Stimulated activated naive CD8-positive, alpha-beta T cell treated with anti-CD3 and anti-CD28 coated beads, Interleukin-15, Interleukin-2, amounts not matched to agents 100 U/mL and 50 U/mL, for 24 hours (primary cell): Measurements from ENCODE around the gene ISM1.
A peak's percentile ranks its signal among the peaks of the same experiment; 100 is the strongest.
"Not testable (repeated sequence)": the region's sequence is repeated elsewhere in the genome, so short reads cannot be mapped to it uniquely, and the experiment has no call there.

Experiments
- ATAC-seq: fragments of 150-1000 bp; cut with Tn5 transposase; one replicate; pipeline ENCODE4 v1.10.0; 2021
- DNase-seq: peaks from one replicate; pipeline ENCODE4 v3.0.0; 2021

Gene ISM1

GRCh38 chr20:13221673-13222318 is 722 bp downstream of the ISM1 start:
- ATAC-seq: peak; percentile 77
- DNase-seq: peak; percentile 67

GRCh38 chr20:13222319-13222716 is 1.2 kb downstream of the ISM1 start:
- DNase-seq (no peak), ATAC-seq (no peak)

- DNase-seq (no peak), ATAC-seq (no peak)
These were observed 2.9 kb downstream of the ISM1 start for GRCh38 chr20:13223736-13224520.

- ATAC-seq: no peak
These were observed 5.3 kb downstream of the ISM1 start for GRCh38 chr20:13226367-13226766.

GRCh38 chr20:13228771-13229170 is 7.7 kb downstream of the ISM1 start:
- DNase-seq (no peak), ATAC-seq (peak; percentile 12)

More at GRCh38 chr20:13226367-13226766, 5.3 kb downstream of the ISM1 start:
- DNase-seq: no peak

GRCh38 chr20:13229538-13229937 is 8.5 kb downstream of the ISM1 start:
- peak; percentile 69 for ATAC-seq
- no peak for DNase-seq

GRCh38 chr20:13231031-13231752 is 10.1 kb downstream of the ISM1 start:
- ATAC-seq: peak; percentile 82
- peak; percentile 43 for DNase-seq

GRCh38 chr20:13232999-13233398 is 11.9 kb downstream of the ISM1 start:
- DNase-seq: no peak
- ATAC-seq: no peak

- ATAC-seq (no peak), DNase-seq (no peak)
These were observed 13.9 kb downstream of the ISM1 start for GRCh38 chr20:13234961-13235360.

- DNase-seq, ATAC-seq: not testable (repeated sequence)
These were observed 15.3 kb downstream of the ISM1 start for GRCh38 chr20:13236360-13236759.

GRCh38 chr20:13236990-13237720 is 16.1 kb downstream of the ISM1 start:
- no peak for ATAC-seq
- DNase-seq: no peak

GRCh38 chr20:13238001-13238653 is 17.1 kb downstream of the ISM1 start:
- ATAC-seq (no peak), DNase-seq (no peak)

- ATAC-seq (no peak), DNase-seq (no peak)
These were observed 22.8 kb downstream of the ISM1 start for GRCh38 chr20:13243826-13244376.

GRCh38 chr20:13245250-13245723 is 24.2 kb downstream of the ISM1 start:
- no peak for ATAC-seq
- DNase-seq: no peak

- ATAC-seq (no peak), DNase-seq (no peak)
These were observed 28.2 kb downstream of the ISM1 start for GRCh38 chr20:13249118-13249797.

- ATAC-seq: no peak
- no peak for DNase-seq
These were observed 28.7 kb downstream of the ISM1 start for GRCh38 chr20:13249798-13250170.

- DNase-seq: no peak
- no peak for ATAC-seq
These were observed 29.2 kb downstream of the ISM1 start for GRCh38 chr20:13250251-13250650.

- no peak for DNase-seq
- ATAC-seq: no peak
These were observed 30.2 kb downstream of the ISM1 start for GRCh38 chr20:13251106-13251903.

- ATAC-seq (no peak), DNase-seq (no peak)
These were observed 30.8 kb downstream of the ISM1 start for GRCh38 chr20:13251904-13252297.

GRCh38 chr20:13255356-13255755 is 34.3 kb downstream of the ISM1 start:
- DNase-seq: no peak
- no peak for ATAC-seq
